Measurements from ENCODE around the gene STS.

Gene STS

DNA sequence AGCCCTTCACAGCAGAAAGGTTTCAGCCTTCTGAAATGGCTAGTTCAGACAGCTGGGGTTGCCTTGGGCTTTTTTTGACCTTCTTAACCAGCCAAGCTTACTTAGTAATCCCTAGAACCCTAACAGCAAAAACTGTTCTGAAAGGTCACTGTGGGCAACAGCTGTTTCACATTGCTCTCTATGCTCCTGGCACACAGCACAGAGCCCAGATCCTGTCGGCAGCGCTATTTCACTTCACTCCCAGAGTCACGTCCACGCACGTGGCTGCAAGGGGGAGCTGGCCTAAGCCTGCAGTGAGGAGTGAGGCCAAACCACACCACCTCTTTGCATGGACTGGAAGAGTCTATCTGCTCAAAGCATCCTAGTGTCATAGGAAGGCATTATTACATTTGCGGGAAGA lies 32.0 kb upstream of the STS start:
- H3K36me3 ChIP-seq (ENCODE audit: insufficient read depth, low read length), result no peaks in the 10 kb centered on the region
- no peak overlapping the region for H3K27ac ChIP-seq (ENCODE audit: low read depth, low read length)
- no peak overlapping the region for H2AFZ ChIP-seq (ENCODE audit: low read length, unreplicated experiment)
- H3K27me3 ChIP-seq (ENCODE audit: insufficient read depth, low read length), result no peaks in the 10 kb centered on the region
- H3K4me1 ChIP-seq (ENCODE audit: control insufficient read depth, insufficient read depth, low read length, unreplicated experiment), result peaks cover 9% of the 10 kb centered on the region
- H3K79me2 ChIP-seq (ENCODE audit: control insufficient read depth, insufficient read depth, low read length, unreplicated experiment), result peaks cover 63% of the 10 kb centered on the region
- no peak overlapping the region for H3K4me3 ChIP-seq (ENCODE audit: low read depth, low read length)

DNA sequence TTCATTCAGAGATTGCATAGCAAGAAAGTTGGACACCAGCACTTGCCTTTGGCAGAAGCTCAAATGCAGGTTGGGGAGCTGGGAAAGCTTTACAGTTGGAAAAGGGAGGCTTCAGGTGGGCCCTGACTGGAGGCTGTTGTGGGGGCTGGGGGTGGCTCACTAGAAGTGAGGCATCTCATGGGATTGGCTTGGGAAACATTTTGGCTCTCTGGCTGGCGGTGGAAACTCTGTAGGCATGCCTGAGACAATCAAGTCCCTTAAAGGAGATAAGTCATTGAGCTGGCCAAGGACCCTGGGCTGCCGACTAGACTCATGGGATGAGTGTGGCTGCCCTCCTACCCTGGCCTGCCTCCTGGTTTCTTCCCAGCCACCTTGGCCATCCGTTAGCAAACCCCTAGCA lies 31.4 kb upstream of the STS start:
- H3K36me3 ChIP-seq (ENCODE audit: insufficient read depth, low read length), result no peaks in the 10 kb centered on the region
- H3K4me3 ChIP-seq (ENCODE audit: low read depth, low read length), result no peak overlapping the region
- H3K79me2 ChIP-seq (ENCODE audit: control insufficient read depth, insufficient read depth, low read length, unreplicated experiment), result peaks cover 68% of the 10 kb centered on the region
- H3K4me1 ChIP-seq (ENCODE audit: control insufficient read depth, insufficient read depth, low read length, unreplicated experiment), result peaks cover 14% of the 10 kb centered on the region
- H2AFZ ChIP-seq (ENCODE audit: low read length, unreplicated experiment), result no peak overlapping the region
- H3K27me3 ChIP-seq (ENCODE audit: insufficient read depth, low read length), result no peaks in the 10 kb centered on the region
- no peak overlapping the region for H3K27ac ChIP-seq (ENCODE audit: low read depth, low read length)

- H3K36me3 ChIP-seq (ENCODE audit: insufficient read depth, low read length), result no peaks in the 10 kb centered on the region
- H3K79me2 ChIP-seq (ENCODE audit: control insufficient read depth, insufficient read depth, low read length, unreplicated experiment), result peaks cover 75% of the 10 kb centered on the region
- no peak overlapping the region for H3K27ac ChIP-seq (ENCODE audit: low read depth, low read length)
- H2AFZ ChIP-seq (ENCODE audit: low read length, unreplicated experiment), result no peak overlapping the region
- H3K27me3 ChIP-seq (ENCODE audit: insufficient read depth, low read length), result no peaks in the 10 kb centered on the region
- peaks cover 28% of the 10 kb centered on the region for H3K4me1 ChIP-seq (ENCODE audit: control insufficient read depth, insufficient read depth, low read length, unreplicated experiment)
- no peak overlapping the region for H3K4me3 ChIP-seq (ENCODE audit: low read depth, low read length)
These were observed 29.9 kb upstream of the STS start for GRCh38 chrX:7117587-7117986.

DNA sequence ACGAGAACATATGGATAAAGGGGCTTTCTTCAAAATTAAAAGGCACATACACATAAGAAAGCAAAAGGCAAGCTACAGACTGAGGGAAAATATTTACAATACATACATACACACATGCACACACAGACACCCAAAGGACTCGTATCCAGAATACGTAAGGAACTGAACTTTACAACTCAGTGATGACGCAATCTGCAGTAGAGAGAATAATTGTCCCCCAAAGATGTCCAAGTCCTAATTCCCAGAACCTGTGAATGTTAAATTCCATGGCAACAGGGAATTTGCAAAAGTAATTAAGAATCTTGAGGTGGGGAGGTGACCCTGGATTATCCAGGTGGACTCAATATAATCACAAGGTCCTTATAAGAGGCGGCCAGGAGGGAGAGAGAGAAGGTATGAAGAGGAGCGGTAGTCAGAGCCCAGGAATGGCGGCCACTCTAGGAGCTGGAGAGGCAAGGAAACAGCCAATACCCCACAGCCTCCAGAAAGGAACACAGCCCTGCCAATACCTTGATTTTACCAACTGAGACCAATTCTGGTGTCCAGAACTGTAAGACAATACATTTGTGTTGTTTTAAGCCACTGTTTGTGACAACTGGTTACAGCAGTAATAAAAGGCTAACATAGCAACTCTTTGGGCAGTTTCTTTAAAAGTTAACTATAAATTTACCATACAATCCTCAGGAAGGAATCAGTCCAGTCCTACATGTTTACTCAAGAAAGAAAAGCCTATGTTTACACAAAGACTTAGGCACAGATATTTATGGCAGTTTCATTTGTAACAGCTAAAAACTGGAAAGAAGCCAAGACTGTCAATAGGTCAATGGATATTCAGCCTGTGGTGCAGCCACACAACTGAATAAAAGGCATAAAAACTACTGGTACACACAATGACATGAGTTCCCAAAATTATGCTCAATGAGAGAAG lies 27.3 kb upstream of the STS start:
- H2AFZ ChIP-seq (ENCODE audit: low read length, unreplicated experiment), result no peak overlapping the region
- H3K4me3 ChIP-seq (ENCODE audit: low read depth, low read length), result peak overlapping the region; percentile 47; the same call in 1 of the 2 replicates
- H3K4me1 ChIP-seq (ENCODE audit: control insufficient read depth, insufficient read depth, low read length, unreplicated experiment), result peaks cover 29% of the 10 kb centered on the region
- H3K27me3 ChIP-seq (ENCODE audit: insufficient read depth, low read length), result no peaks in the 10 kb centered on the region
- peaks cover 81% of the 10 kb centered on the region for H3K79me2 ChIP-seq (ENCODE audit: control insufficient read depth, insufficient read depth, low read length, unreplicated experiment)
- peaks cover 7% of the 10 kb centered on the region; the same call in 1 of the 2 replicates for H3K36me3 ChIP-seq (ENCODE audit: insufficient read depth, low read length)
- peak overlapping the region; percentile 70 for H3K27ac ChIP-seq (ENCODE audit: low read depth, low read length)

DNA sequence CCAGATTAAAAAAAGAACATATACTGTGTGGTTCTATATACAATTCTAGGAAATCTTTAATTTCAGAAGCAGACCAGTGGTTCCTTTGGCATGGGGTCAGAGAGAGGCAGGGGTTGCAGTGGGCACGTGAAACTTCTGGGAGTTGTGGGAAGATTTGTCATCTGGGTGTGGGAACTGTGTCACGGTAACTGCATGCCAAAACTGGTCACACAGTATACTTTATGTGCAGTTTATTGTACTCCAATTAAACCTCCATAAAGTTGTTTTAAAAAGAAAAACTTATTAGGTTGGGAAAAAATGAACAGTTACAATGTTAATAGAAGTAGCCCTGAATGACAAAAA lies 26.7 kb upstream of the STS start:
- H2AFZ ChIP-seq (ENCODE audit: low read length, unreplicated experiment), result no peak overlapping the region
- peaks cover 78% of the 10 kb centered on the region for H3K79me2 ChIP-seq (ENCODE audit: control insufficient read depth, insufficient read depth, low read length, unreplicated experiment)
- H3K27me3 ChIP-seq (ENCODE audit: insufficient read depth, low read length), result no peaks in the 10 kb centered on the region
- peaks cover 8% of the 10 kb centered on the region; the same call in 1 of the 2 replicates for H3K36me3 ChIP-seq (ENCODE audit: insufficient read depth, low read length)
- H3K27ac ChIP-seq (ENCODE audit: low read depth, low read length), result peak overlapping the region; percentile 70
- peaks cover 29% of the 10 kb centered on the region for H3K4me1 ChIP-seq (ENCODE audit: control insufficient read depth, insufficient read depth, low read length, unreplicated experiment)
- peak overlapping the region; percentile 47; the same call in 1 of the 2 replicates for H3K4me3 ChIP-seq (ENCODE audit: low read depth, low read length)

DNA sequence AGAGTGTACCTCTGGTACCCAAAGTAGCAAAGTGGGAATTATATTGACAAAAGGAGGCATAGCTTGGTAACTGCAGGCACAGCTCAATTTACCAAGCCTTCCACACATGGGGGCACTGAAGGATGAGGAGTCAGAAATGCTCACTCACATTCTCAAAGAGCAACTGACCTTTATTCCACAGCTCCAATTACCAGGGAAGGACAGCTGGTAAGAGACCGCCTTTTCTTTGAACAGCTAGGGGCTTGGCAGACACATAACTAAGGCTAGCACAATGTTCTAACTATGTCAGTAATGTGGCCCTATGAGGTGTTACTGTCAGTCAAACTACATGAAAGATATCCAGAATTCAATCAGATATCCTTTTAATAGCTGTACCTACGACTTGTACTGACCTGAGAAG lies 20.5 kb upstream of the STS start:
- peaks cover 8% of the 10 kb centered on the region for H3K4me1 ChIP-seq (ENCODE audit: control insufficient read depth, insufficient read depth, low read length, unreplicated experiment)
- peaks cover 13% of the 10 kb centered on the region; the same call in 1 of the 2 replicates for H3K36me3 ChIP-seq (ENCODE audit: insufficient read depth, low read length)
- no peak overlapping the region for H3K4me3 ChIP-seq (ENCODE audit: low read depth, low read length)
- H3K27me3 ChIP-seq (ENCODE audit: insufficient read depth, low read length), result no peaks in the 10 kb centered on the region
- H2AFZ ChIP-seq (ENCODE audit: low read length, unreplicated experiment), result no peak overlapping the region
- H3K27ac ChIP-seq (ENCODE audit: low read depth, low read length), result no peak overlapping the region
- peaks cover 73% of the 10 kb centered on the region for H3K79me2 ChIP-seq (ENCODE audit: control insufficient read depth, insufficient read depth, low read length, unreplicated experiment)

GRCh38 chrX:7131621-7132020 lies 15.9 kb upstream of the STS start:
- Histone ChIP-seq H3K36me3 (ENCODE audit: insufficient read depth, low read length) (no peaks in the 10 kb centered on the region), H3K4me1 (ENCODE audit: control insufficient read depth, insufficient read depth, low read length, unreplicated experiment) (peaks cover 24% of the 10 kb centered on the region), H3K4me3 (ENCODE audit: low read depth, low read length) (no peak overlapping the region), H3K27me3 (ENCODE audit: insufficient read depth, low read length) (no peaks in the 10 kb centered on the region), H3K27ac (ENCODE audit: low read depth, low read length) (no peak overlapping the region), H2AFZ (ENCODE audit: low read length, unreplicated experiment) (no peak overlapping the region), H3K79me2 (ENCODE audit: control insufficient read depth, insufficient read depth, low read length, unreplicated experiment) (peaks cover 88% of the 10 kb centered on the region)

DNA sequence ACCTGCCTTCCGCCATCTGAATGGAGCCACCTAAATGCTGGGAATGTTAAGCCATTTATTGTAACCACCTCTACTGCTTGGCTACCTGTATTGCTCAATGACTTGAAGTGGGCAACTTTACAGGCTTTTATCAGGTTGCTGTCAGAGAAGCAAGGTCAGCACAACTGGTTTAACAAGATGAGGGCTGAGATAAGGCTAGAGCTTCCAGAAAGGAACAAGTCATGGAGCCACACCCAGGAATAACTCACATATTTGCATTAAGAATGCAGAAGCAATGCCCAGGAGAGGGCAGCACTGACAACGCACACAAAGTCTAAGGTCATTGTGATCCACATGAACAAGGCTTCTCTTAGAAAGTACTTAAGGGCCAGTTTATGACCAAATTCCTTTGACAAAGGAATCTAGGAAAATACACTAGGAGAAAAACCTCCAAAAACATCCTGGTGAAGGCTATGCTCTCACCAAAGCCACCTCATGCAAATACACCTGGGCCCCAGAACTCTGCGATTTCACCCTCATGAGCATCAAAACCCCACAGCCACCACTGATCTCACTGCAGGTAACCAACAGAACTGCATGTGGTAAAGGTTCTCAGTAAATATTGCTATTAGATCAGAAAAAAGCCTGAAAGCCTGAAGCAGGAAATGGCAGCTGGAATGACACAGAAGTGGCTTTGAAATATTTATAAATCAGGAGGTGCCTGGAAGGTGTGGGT lies 15.0 kb upstream of the STS start:
- Histone ChIP-seq H2AFZ (ENCODE audit: low read length, unreplicated experiment) (peak overlapping the region; percentile 68), H3K27me3 (ENCODE audit: insufficient read depth, low read length) (no peaks in the 10 kb centered on the region), H3K4me3 (ENCODE audit: low read depth, low read length) (peak overlapping the region; percentile 60), H3K79me2 (ENCODE audit: control insufficient read depth, insufficient read depth, low read length, unreplicated experiment) (peaks cover 85% of the 10 kb centered on the region), H3K36me3 (ENCODE audit: insufficient read depth, low read length) (no peaks in the 10 kb centered on the region), H3K27ac (ENCODE audit: low read depth, low read length) (peak overlapping the region; percentile 84), H3K4me1 (ENCODE audit: control insufficient read depth, insufficient read depth, low read length, unreplicated experiment) (peaks cover 24% of the 10 kb centered on the region)

GRCh38 chrX:7133050-7133440 lies 14.5 kb upstream of the STS start:
- H2AFZ ChIP-seq (ENCODE audit: low read length, unreplicated experiment), result peak overlapping the region; percentile 68
- peaks cover 90% of the 10 kb centered on the region for H3K79me2 ChIP-seq (ENCODE audit: control insufficient read depth, insufficient read depth, low read length, unreplicated experiment)
- peaks cover 24% of the 10 kb centered on the region for H3K4me1 ChIP-seq (ENCODE audit: control insufficient read depth, insufficient read depth, low read length, unreplicated experiment)
- H3K4me3 ChIP-seq (ENCODE audit: low read depth, low read length), result peak overlapping the region; percentile 60
- H3K27ac ChIP-seq (ENCODE audit: low read depth, low read length), result peak overlapping the region; percentile 84
- no peaks in the 10 kb centered on the region for H3K27me3 ChIP-seq (ENCODE audit: insufficient read depth, low read length)
- no peaks in the 10 kb centered on the region for H3K36me3 ChIP-seq (ENCODE audit: insufficient read depth, low read length)

DNA sequence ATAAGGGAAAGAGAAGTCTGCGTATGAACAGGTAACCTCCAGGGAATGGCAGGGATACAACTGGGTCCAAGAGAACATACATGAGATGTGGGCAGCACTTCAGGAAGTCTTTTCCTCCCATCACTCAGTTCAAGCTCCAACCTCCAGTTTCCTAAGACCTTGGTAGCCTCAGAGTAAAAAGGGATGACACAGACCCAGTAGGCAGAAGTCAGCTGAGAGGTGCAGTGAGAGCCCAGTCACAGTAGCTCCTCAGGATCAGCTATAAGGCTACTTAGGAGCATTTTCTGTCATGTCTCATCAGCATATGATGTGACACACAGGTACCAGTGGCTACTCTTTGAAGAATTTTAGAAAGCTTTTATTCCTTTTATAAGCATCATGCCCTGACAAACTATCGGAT lies 12.5 kb upstream of the STS start:
- Histone ChIP-seq H3K36me3 (ENCODE audit: insufficient read depth, low read length) (no peaks in the 10 kb centered on the region), H3K4me3 (ENCODE audit: low read depth, low read length) (no peak overlapping the region), H3K4me1 (ENCODE audit: control insufficient read depth, insufficient read depth, low read length, unreplicated experiment) (peaks cover 39% of the 10 kb centered on the region), H3K79me2 (ENCODE audit: control insufficient read depth, insufficient read depth, low read length, unreplicated experiment) (peaks cover 89% of the 10 kb centered on the region), H2AFZ (ENCODE audit: low read length, unreplicated experiment) (no peak overlapping the region), H3K27me3 (ENCODE audit: insufficient read depth, low read length) (no peaks in the 10 kb centered on the region), H3K27ac (ENCODE audit: low read depth, low read length) (no peak overlapping the region)
